ENCODE measurements around the gene DTX1. TPM values are rescaled to one million over a fixed set of nuclear protein-coding genes. Genes with fewer than 3 reads are reported as not detected.

DTX1 gene
- total and polyA plus RNA-seq, 2 of the 13 experiments (the other 11 are each of a cell fraction or from before 2014, with no cell fraction given), result not detected

DNA sequence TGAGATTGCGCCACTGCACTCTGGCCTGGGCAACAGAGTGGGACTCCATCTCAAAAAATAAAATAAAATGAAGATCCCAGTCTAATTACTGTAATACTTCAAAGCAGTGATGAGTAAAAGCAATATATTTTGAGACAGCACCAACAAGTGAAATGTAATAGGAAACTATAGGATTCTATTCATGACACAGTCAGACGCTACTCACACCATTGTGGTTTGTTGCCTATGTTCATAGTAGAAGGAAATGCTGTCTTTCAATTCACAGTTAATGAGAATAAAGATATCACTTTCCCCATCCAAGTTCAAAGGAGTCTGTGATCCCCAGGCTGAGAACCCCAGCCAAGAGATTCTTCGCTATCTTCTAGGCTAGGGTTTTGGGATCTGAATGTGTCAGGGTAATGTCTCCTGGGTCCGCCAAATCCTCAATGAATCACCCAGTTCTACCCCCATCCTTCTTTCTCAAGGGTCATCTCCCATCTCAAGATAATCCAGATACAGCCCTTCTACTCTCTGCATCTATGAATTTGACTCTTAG is 16.6 kb upstream of the DTX1 start:
- no peak for ATAC-seq

More for the DNA sequence above, 16.6 kb upstream of the DTX1 start:
- BruUV-seq (replicated peaks), result no TSS peak
- Histone ChIP-seq H3K4me3 (replicated peaks in 1 of 3; ENCODE audit: insufficient read depth in 1 of 3, low read depth in 2 of 3, low read length in 3 of 3) (no peak overlapping the region), H3K9ac (ENCODE audit: insufficient read depth, low read depth, low read length) (no peak overlapping the region), H3K79me2 (ENCODE audit: insufficient read depth, low read length) (no peaks in the 10 kb centered on the region), H2AFZ (ENCODE audit: low read length) (no peak overlapping the region), H3K36me3 (replicated peaks in 1 of 2; ENCODE audit: control insufficient read depth in 1 of 2, insufficient read depth in 2 of 2, low read length in 2 of 2) (no peaks in the 10 kb centered on the region), H3K4me1 (ENCODE audit: insufficient read depth, low read length) (no peaks in the 10 kb centered on the region), H3K27me3 (ENCODE audit: control insufficient read depth in 1 of 2, insufficient read depth in 2 of 2, low read length in 2 of 2) (no peaks in the 10 kb centered on the region), H3K27ac (ENCODE audit: extremely low read length, insufficient read depth, low read length) (no peak overlapping the region), H3K4me2 (ENCODE audit: low read depth, low read length) (no peak overlapping the region), H4K20me1 (ENCODE audit: insufficient read depth, low read length) (no peaks in the 10 kb centered on the region), H3K9me3 (ENCODE audit: low read length) (no peaks in the 10 kb centered on the region)
- intact Hi-C loops (cut with micrococcal nuclease; ENCODE audit: unreplicated experiment), result no loop called here
- ChIA-PET POLR2A (no interaction called here), CTCF (ENCODE audit: low intra/inter-chr PET ratio, low total read pairs) (no interaction called here)
- FAIRE-seq, result no peak
- TF ChIP-seq RBAK (CRISPR knock-in tag; IDR thresholded peaks at IDR 0.05) (no peak), KAT2B (IDR thresholded peaks at IDR 0.05; ENCODE audit: borderline replicate concordance, low read depth, low read length) (no peak), ZNF720 (CRISPR knock-in tag; IDR thresholded peaks at IDR 0.05) (no peak), NR2F1 (CRISPR knock-in tag; IDR thresholded peaks at IDR 0.05) (no peak), CBFB (CRISPR knock-in tag; IDR thresholded peaks at IDR 0.05) (no peak), YY1 (IDR thresholded peaks at IDR 0.05; ENCODE audit: insufficient read depth, insufficient replicate concordance, low read depth, low read length) (no peak), ZFY (CRISPR knock-in tag; IDR thresholded peaks at IDR 0.05) (no peak), RFX1 (IDR thresholded peaks at IDR 0.05) (no peak), ZNF333 (CRISPR knock-in tag; IDR thresholded peaks at IDR 0.05; ENCODE audit: borderline replicate concordance) (no peak), JARID2 (CRISPR knock-in tag; IDR thresholded peaks at IDR 0.05; ENCODE audit: insufficient replicate concordance) (no peak), HDAC6 (IDR thresholded peaks at IDR 0.05; ENCODE audit: low read depth, low read length) (no peak), ZNF678 (CRISPR knock-in tag; IDR thresholded peaks at IDR 0.05) (no peak)
- TF ChIP-seq, protein P1, sequence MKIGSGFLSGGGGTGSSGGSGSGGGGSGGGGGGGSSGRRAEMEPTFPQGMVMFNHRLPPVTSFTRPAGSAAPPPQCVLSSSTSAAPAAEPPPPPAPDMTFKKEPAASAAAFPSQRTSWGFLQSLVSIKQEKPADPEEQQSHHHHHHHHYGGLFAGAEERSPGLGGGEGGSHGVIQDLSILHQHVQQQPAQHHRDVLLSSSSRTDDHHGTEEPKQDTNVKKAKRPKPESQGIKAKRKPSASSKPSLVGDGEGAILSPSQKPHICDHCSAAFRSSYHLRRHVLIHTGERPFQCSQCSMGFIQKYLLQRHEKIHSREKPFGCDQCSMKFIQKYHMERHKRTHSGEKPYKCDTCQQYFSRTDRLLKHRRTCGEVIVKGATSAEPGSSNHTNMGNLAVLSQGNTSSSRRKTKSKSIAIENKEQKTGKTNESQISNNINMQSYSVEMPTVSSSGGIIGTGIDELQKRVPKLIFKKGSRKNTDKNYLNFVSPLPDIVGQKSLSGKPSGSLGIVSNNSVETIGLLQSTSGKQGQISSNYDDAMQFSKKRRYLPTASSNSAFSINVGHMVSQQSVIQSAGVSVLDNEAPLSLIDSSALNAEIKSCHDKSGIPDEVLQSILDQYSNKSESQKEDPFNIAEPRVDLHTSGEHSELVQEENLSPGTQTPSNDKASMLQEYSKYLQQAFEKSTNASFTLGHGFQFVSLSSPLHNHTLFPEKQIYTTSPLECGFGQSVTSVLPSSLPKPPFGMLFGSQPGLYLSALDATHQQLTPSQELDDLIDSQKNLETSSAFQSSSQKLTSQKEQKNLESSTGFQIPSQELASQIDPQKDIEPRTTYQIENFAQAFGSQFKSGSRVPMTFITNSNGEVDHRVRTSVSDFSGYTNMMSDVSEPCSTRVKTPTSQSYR (CRISPR knock-in tag; IDR thresholded peaks at IDR 0.05; ENCODE audit: borderline replicate concordance), result no peak
- TF ChIP-seq, protein P2, sequence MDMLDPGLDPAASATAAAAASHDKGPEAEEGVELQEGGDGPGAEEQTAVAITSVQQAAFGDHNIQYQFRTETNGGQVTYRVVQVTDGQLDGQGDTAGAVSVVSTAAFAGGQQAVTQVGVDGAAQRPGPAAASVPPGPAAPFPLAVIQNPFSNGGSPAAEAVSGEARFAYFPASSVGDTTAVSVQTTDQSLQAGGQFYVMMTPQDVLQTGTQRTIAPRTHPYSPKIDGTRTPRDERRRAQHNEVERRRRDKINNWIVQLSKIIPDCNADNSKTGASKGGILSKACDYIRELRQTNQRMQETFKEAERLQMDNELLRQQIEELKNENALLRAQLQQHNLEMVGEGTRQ (IDR thresholded peaks at IDR 0.05; ENCODE audit: low read depth, low read length), result no peak
- TF ChIP-seq, protein P2 (CRISPR knock-in tag; IDR thresholded peaks at IDR 0.05; ENCODE audit: borderline replicate concordance), result no peak
- TF ChIP-seq, protein P3, sequence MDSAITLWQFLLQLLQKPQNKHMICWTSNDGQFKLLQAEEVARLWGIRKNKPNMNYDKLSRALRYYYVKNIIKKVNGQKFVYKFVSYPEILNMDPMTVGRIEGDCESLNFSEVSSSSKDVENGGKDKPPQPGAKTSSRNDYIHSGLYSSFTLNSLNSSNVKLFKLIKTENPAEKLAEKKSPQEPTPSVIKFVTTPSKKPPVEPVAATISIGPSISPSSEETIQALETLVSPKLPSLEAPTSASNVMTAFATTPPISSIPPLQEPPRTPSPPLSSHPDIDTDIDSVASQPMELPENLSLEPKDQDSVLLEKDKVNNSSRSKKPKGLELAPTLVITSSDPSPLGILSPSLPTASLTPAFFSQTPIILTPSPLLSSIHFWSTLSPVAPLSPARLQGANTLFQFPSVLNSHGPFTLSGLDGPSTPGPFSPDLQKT (CRISPR knock-in tag; IDR thresholded peaks at IDR 0.05; ENCODE audit: borderline replicate concordance), result no peak
- WGBS (ENCODE audit: low lambda C conversion rate), result 42% methylated on average over 4 of the region's 4 CpGs
- in situ Hi-C loops (cut with HindIII; ENCODE audit: extremely low pct_ligation_motif_present, low pct_unique_long_range_greater_than_20kb), result no loop called here
- DNase-seq (ENCODE audit: low spot score), result no peak

All from HepG2 (cell line).